OCI-LY3 (cell line): ENCODE measurements around the gene ESAM.
A peak's percentile ranks its signal among the peaks of the same experiment; 100 is the strongest.

Experiments
- EZH2phosphoT487 ChIP-seq: fragments of 200-600 bp; shearing (Covaris generic); IDR thresholded peaks from 2 replicates; pipeline ENCODE4 v1.6.1; 2018; ENCODE audit warnings: antibody characterized with exemption, mixed run types, low read depth
- TF ChIP-seq, protein P1 (sequence below): fragments of 200-600, 300-600 bp; sonication (generic); IDR thresholded peaks from 2 replicates; pipeline ENCODE4 v1.5.1; 2014; ENCODE audit warnings: antibody characterized with exemption, low read length, low read depth

DNA sequence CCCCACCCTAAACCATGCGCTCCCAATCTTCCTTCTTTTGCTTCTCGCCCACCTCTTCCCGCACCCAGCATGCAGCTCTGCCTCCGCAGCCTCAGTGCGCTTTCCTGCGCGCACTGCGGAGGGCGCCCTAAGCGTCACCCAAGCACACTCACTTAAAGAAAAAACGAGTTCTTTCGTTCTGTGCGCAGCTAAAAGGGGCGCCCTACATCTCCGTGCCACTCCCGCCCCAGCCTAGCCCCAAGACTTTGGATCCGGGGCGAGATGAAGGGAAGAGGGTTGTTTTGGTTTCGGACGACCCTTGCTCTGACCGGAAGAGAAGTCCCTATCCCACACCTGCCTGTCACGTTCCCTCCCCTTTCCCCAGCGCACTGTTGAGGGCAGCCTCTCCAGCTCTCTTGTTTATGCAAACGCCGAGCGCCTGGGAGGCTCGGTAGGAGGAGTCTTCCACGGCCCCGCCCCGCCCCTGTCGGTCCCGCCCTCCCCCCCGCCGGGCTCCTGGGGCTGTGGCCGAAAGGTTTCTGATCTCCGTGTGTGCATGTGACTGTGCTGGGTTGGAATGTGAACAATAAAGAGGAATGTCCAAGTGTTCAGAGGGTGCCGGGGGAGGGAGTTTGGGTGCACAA, 15.4 kb downstream of the ESAM start:
- TF ChIP-seq EZH2phosphoT487: no peak
- TF ChIP-seq, protein P1, sequence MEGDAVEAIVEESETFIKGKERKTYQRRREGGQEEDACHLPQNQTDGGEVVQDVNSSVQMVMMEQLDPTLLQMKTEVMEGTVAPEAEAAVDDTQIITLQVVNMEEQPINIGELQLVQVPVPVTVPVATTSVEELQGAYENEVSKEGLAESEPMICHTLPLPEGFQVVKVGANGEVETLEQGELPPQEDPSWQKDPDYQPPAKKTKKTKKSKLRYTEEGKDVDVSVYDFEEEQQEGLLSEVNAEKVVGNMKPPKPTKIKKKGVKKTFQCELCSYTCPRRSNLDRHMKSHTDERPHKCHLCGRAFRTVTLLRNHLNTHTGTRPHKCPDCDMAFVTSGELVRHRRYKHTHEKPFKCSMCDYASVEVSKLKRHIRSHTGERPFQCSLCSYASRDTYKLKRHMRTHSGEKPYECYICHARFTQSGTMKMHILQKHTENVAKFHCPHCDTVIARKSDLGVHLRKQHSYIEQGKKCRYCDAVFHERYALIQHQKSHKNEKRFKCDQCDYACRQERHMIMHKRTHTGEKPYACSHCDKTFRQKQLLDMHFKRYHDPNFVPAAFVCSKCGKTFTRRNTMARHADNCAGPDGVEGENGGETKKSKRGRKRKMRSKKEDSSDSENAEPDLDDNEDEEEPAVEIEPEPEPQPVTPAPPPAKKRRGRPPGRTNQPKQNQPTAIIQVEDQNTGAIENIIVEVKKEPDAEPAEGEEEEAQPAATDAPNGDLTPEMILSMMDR: peak; percentile 72
